NCI-H1436 (cell line): Measurements from ENCODE around the gene IL1RAPL1.

Experiments used
- DNase-seq: peaks from one replicate; lab custom pipeline; 2025; lab: John Stamatoyannopoulos, UW

Gene IL1RAPL1

DNA sequence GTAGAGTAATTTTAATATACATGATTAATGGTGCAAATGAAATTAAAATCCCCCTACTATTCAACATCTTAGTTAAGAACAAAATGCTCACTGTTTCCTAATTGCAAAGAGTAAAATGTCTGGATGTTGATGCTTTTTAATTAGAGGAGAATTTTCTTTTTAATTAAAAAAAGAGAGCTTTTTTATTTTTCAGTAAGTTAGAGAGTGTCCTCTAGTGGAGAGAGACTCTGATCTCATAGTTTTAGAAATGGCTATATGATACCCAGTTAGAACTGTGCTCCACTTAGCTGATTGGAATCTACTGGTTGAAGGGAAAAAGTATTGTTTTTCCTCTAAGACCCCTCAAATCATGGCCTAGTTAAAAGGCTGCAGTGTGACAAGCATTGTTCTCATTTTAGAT is 1316.1 kb downstream of the IL1RAPL1 start:
- no peak for DNase-seq

DNA sequence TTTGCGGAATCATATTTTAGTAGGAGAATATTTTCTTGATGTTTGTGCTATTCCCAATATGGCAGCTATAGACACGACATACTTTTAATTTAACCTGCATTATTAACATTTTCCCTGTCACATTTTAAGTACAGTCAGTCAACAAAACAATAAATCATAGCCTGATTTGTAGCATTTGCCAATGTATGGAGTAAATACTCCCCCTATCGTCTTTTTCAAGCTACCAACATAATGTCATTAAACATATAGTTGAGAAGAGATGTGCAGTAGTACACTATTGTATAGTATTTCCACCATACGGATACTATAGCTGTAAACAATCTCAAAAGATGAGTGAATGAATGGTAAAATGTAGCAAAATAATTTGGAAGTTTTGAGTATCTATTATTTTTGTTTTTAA is 1324.4 kb downstream of the IL1RAPL1 start:
- no peak for DNase-seq

DNA sequence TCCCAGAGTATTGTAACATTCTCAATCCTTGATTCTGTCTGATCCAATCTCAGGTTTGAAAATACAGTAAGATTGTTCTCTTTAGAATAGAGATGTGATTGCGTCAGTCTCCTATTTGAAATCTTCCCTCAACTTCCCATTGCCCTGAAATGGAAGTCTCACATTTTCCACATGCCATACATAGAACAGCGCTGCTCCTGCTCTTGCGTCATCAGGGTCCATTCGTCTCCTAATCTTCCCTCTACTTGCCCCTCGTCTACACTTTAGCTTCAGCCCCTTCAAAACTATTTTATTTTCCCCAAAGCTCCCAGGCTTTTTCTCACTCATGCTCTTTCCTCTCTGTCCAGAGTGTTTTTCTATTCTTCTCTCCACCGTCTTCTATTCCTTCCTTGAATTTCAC is 1326.4 kb downstream of the IL1RAPL1 start:
- DNase-seq = no peak

DNA sequence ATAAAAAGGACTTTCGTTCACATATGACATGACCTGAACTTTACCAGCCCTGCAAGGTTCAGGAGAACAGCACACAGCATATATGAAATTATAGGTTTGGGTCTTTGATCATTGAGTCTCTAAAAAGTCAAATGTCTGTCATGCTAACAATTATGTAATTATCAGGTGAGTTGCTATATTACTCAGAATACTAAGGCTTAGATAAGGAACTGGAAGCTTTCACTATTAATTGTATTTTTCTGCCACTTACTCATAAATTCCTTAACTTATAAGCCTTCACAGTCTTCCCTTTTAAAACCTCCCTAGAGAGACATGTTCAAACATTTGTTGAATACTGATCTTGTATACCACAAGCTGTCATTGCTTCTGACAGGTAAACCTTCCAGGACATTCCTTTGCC is 1335.4 kb downstream of the IL1RAPL1 start:
- no peak for DNase-seq

DNA sequence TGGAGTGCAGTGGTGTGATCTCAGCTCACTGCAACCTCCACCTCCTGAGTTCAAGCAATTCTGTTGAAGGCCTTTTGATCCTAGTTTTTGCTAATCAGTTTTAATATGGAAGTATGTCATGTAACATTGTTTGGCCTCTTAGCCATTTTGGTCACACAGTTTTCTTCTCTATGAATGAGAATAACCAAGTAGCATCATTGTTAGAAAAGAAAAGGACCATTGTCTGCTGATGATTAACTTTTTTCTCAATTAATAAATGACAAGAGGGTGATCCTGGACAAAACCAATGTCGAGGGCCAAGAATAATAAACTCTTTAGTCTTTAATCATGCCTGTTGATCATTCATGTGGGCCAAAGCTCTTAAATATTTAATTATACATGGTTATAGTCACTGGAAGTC is 1338.8 kb downstream of the IL1RAPL1 start:
- DNase-seq = no peak

DNA sequence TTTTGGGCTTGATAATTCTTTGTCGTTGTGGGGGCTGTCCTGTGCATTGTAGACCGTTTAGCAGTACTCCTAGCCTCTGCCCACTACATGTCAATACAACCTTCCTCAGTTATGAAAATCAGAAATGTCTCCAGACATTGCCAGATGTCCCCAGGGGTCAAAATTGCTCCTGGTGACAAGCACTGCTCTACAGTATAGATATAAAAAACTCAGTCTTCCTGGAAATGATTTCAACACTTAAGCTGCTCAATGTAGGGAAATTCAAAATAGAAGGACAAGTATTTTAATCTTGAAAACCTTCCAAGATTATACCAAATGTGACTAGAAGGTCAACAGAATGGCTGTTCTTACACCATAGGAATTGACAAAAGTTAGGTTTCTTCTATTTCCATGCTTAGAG is 1339.4 kb downstream of the IL1RAPL1 start:
- no peak for DNase-seq

DNA sequence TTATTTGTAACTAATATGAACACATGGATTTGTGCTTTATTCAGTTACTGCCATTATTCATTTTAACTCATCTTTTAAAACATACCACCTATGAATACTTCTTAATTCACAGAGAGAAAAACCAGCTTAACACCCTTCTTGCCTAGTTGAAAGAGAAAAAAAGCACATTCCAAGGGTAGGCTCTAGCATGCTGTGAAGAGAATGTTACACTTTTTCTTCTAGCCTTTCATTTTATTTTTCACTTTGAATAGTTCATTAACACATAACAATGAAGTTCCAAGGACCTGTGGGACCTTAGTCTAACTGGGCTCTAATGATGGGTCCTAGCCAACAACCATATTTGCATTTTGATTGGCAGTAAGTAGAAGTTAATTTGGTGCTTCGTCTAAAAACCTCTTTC is 1348.2 kb downstream of the IL1RAPL1 start:
- no peak for DNase-seq

DNA sequence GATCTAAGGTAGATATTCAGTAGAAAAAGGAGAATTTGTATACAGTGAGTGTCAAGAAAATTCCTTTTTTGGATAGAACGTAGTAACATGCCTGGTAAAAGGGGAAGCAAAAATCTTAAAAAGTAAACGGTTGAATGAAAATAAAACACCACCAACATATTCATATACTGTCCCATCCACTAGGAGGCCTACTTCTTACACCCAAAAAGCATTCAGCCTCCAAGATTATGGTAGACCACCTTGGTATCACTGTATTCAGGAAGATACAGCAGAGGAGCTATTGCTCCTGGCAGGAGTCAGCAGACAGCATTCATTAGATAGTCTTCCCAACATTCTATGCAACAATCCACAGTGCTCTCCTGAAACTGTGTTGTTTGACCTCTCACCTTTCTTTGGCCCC is 1353.5 kb downstream of the IL1RAPL1 start:
- DNase-seq = no peak

DNA sequence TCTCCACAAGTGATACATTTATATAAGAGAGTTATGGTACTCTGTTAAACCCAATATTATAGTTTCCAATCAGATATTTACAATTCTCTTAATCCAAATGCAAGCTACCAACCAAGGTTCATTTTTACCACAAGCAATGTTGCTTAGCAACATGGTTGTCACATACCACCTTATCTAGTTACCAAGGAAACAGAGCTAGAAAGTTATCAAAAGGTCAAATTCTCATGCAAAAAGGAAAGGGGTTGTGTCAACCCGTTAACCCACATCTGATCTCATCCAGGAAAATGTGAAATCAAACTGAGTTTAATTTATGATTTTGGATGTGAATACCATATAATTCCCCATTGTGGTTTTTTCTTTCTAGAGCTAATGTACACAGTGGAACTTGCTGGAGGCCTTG is 1354.0 kb downstream of the IL1RAPL1 start:
- no peak for DNase-seq

DNA sequence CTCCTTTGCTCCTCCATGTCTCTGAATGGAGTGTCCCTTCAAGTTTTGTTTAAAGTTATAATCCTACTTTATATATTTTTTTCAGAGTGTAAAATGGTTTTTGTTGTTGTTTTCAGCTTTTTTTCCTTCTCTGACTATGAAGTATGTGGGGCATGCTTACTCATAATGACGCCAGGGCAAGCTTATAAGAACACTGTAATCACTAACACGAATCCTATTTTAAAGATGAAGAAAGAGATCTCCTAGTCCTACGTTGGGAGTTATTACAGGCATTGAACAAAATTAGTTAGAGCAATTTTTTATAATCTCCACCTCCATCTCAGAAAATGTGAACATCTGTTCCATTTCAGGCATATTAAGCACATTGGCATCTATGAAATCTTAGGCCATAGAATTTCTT is 1360.0 kb downstream of the IL1RAPL1 start:
- no peak for DNase-seq

DNA sequence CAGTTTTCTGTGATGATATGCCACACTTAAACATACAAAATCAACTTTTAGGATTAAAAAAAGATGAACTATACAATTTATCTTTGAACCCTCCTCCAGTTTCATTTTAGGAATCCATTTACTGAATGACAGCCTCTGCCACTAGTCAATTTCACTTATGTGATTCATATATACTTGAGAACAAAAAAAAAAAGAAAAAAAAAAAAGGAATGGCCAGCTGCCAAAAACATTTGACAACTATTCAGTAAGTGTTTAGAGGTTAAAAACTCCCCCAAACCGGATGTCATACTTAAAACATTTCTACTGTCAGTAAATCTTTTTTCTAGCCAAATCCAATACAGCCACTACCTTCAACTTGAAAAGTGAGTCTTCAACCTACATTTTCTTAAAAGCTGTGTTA is 1361.4 kb downstream of the IL1RAPL1 start:
- DNase-seq = no peak

DNA sequence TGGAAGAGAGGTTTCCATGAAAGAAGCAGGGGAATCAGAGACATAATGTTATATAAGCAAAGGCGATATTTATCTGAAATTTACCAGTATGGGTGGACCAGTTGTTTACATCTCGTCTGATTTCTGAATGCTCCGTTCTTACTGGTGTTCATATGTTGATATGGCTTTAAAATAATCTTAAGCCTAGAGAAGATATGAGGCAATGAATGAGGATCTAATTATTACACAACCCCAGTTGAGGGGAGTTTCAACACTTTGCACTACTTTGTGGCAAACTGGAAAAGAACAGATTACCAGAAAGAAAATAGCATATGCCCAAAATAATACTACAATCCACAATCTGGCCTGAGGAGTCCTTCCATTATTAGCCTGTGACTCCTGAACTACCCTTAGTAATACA is 1364.8 kb downstream of the IL1RAPL1 start:
- no peak for DNase-seq

DNA sequence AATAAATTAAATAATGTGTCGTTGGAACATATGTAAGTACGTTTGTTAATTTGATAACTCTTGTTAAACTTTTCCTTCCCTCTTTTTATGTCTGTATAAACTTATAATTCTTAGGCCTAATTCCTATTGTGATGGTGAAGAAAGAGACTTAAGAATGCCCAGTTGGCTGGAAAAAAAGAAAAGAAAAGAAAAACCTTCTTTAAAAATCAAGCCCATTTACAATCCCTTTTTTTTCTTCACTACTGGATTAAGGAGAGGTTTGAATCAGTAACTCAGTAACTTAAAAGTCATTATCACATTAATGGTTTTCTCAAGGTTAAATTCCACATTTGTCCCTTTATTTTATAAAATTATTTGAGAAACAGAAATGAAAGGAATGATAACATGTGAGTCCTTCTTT is 1374.8 kb downstream of the IL1RAPL1 start:
- no peak for DNase-seq

DNA sequence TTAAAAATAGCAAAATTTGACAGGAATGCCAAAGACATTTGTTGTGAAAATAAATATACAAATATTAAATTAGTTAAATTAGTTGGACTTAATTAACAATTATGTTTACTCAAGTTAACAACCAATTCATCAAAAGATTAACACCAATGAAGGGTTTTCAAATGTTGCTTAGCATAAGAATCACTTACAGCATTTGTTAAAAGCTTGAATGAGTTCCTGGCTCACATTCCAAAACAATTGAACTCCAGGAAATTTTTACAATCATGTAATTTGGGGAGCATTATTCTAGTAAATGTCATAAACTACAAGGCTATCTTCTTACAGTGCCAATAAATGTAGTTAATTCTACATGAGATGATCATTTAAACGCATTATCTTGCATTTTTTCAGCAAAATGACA is 1378.4 kb downstream of the IL1RAPL1 start:
- no peak for DNase-seq

DNA sequence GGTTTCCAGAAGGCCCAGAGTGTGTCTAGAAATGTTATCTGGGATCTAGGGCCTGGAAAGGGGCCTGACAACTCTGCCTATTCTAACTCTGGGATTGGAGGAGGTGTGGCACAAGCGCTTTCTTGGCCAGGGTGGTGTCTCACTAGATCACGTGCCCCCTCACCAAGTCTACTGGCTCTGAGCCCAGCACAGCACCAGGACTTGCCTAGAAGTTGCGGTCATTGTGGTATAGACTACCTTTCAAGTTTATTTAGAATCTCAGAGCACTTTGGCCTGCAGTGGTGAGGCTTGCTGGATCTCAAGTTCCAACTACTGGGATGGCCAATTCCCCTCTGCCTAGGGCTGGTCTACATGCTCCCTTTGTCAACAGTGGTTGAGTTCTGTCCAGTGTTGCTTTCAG is 1404.8 kb downstream of the IL1RAPL1 start:
- DNase-seq = no peak

DNA sequence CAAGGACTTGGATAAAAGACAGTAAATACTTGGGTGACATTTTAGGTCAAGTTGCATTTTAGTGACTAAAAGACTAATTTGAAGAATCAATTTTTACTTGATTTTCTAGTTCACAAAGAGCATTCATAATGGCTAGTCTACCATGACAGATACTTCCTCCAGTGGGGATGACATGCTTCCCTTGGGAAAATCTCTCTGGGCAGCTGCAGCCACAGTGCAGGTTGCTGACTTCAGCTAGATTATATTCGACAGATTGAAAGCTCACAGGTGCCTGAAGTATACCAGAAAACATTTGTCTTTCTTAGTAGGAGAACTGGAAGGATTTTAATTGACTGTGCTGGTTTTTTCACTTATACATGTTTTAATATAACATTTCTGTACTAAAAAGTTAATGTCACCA is 1418.6 kb downstream of the IL1RAPL1 start:
- DNase-seq = no peak
